ENCODE measurements around the gene ESPNL.

Gene ESPNL

GRCh38 chr2:238080518-238080917 lies 19.6 kb upstream of the ESPNL start:
- DNase-seq = no peak

GRCh38 chr2:238081150-238081549 lies 19.0 kb upstream of the ESPNL start:
- no peak for DNase-seq

DNA sequence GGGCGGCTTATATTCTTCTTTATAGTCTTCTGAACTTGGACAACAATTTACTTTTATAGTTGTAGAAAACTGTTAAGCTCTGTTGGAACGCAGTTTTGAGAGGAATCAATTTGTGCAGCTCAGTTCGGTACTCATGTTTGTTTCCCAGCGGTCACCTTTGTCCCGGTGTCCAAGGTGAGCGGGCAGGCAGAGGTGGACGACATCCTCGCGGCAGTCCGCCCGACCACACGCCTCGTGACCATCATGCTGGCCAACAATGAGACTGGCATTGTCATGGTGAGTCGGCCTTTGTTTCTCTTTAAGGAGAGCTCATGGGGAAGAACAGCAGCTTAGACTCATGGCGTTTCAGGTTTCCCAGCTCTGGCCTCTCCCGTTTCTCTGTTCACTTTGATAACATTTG lies 18.6 kb upstream of the ESPNL start:
- no peak for DNase-seq

- no peak for DNase-seq
Observed at GRCh38 chr2:238082151-238082550, 18.0 kb upstream of the ESPNL start.

- no peak for DNase-seq
Observed at GRCh38 chr2:238082827-238083226, 17.3 kb upstream of the ESPNL start.

DNA sequence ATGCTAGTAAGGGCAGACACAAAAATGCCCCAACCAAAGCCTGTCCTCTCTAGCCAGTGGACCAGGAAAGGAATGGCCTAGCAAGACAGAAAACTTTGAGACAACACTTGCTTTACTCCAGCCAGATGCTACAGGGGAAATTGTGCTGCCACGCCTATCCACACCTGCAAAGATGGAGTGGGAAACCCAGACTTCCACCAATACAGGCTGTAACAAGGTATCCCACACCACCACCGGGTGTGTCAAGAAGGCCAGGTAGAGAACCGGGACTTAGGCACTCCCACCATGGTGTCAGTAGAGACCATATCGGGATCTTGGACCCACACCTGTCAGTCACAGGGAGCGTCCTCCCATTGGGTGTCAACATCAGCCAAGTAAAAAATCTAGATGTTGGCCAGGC lies 16.2 kb upstream of the ESPNL start:
- no peak for DNase-seq

- DNase-seq = no peak
Observed at GRCh38 chr2:238084761-238085160, 15.4 kb upstream of the ESPNL start.

GRCh38 chr2:238085899-238086298 lies 14.2 kb upstream of the ESPNL start:
- DNase-seq = no peak

GRCh38 chr2:238087211-238087610 lies 12.9 kb upstream of the ESPNL start:
- DNase-seq = no peak

DNA sequence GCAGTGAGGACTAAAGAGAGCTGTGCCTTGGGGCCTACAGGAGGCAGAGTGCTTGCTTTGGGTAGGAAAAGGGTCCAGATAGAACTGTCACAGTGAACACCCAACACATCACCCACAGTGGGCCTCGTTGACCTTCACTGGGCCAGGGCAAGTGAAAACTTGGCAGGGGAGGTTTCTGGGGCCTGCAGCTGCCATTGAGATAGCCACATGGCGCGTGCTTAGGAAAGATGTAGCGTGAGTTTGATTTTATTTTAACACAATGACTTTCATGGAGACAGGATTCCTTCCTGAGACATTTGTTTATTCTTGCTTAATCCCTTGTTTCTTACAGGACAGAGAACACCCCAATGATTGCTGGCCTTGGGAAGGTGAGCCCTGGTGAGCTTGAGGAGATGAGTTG lies 9.3 kb upstream of the ESPNL start:
- DNase-seq = no peak

GRCh38 chr2:238091436-238092060 lies 8.6 kb upstream of the ESPNL start:
- no peak for DNase-seq

DNA sequence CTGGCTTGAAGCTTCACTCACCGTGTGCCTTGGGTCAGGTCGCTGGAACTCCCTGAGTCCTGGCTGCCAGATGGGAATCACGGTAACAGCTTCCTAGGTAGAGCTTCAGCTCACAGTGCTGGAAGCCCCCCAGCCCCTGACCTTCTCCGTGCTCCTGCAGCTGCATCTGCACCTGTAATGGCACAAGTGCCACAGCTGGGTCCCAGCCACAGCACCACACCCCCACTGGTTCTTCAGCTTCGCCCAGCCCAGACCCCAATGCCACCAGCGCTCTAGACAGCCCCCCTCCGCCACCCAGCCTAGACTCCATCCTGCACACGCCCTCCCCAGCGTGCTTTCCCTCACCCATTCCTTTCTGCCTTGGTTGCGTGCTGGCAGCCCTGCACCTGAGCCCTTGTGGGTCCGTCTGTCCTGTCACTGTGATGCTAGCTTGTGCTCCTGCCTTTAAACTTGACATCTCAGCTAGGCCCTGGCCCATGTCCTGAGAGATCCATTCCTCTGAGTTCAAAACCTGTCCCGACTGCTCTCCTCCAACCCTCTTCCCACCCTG lies 7.6 kb upstream of the ESPNL start:
- no peak for DNase-seq

DNA sequence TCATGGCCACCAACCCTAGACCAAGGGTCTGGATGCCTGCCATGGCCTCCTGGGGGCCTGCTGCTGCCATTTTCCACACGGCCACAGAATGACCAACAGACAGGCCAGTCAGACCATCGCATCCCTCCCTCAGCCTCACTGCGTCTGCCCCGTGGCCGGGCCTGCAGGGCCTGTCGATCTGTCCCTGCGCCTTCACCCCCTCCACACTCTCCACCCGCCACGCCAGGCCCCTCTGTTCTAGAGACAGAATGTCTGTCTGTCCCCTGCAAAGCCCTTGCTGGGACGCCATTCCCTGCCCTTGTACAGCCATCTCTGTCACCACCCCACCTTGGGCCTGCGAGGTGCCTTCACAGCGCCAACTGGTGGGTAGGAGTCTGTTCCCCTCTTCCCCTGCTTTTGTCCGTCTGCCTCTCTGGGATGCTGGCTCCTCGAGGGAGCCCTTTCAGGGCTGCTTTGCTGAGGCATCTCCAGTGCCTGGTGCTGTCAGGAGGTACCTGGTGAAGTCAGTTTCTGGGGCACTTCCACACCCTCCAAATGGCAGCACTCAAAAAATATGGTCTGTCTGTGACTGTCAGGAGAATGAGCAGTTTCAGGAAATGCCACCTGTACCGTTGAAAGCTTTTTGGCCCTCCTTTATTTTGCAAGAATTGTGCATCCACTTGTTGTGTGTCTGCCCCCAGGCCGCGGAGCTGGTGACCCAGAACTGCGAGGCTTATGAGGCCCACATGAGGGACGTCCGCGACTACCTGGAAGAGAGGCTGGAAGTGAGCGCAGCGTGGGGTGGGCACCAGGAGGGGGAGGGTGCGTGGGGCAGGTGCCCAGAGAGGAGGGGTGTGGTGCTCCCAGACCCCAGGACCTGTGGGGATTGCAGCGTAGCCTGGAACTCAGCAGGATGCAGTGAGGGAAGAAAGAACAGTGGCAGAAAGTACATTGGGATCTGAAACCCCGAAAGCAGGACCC lies 6.7 kb upstream of the ESPNL start:
- DNase-seq = no peak

DNA sequence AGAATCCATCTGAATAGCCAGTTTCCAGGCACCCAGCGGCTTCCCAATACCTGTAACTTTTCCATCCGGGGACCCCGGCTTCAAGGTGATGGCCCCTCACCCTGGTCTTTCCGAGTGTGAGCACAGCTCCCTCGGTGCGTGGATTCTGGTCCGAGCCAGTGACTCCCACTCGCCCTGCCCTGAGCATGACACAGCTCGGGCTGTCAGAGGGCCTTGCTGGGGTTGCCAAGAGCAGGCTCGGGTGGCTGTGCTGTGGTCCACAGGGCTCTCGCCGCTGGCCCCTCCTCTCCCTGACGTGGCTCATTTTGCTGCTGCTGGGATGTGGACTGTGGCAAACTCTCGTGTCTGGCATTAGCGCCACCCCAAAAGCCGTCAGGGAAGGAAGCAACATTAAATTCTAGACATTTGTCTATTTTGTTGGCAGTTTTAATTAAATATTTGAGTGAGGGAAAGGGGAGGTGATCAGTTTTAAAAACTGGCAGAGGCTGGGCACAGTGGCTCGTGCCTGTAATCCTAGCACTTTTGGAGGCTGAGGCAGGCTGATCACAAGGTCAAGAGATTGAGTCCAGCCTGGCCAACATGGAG lies 5.6 kb upstream of the ESPNL start:
- DNase-seq = no peak

GRCh38 chr2:238095143-238095542 lies 5.0 kb upstream of the ESPNL start:
- DNase-seq = no peak

DNA sequence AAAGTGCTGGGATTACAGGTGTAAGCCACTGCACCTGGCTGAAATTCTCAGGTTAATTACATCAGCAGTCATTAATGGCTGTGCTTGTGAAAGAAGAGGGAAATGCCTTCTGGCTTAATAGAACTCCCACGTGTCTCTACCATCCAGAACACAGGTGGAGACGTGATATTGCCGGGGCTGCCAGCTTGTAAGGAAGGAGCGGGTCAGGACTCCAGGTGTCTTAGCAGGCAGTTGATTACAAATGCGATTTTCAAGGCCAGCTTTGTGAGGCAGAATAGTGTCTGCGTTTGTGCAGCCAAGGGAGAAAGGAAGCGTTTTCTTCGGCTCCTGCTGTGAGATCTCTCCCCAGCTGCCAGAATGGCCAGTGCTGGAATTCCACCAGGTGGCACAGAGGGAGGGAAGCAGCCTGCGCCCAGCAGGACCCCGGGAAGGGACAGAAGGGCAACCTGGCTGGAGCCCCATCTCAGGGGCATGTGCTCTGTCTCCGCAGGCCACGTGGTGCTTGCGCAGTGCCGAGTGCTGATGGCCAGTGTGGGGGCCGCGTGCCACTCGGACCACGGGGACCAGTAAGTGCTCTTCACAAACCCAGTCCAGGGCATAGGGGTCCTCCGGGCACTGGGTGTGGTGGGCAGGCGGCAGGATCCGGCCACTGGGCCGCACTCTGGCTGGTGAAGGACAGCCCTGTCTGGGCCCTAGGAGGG lies 3.7 kb upstream of the ESPNL start:
- no peak for DNase-seq

DNA sequence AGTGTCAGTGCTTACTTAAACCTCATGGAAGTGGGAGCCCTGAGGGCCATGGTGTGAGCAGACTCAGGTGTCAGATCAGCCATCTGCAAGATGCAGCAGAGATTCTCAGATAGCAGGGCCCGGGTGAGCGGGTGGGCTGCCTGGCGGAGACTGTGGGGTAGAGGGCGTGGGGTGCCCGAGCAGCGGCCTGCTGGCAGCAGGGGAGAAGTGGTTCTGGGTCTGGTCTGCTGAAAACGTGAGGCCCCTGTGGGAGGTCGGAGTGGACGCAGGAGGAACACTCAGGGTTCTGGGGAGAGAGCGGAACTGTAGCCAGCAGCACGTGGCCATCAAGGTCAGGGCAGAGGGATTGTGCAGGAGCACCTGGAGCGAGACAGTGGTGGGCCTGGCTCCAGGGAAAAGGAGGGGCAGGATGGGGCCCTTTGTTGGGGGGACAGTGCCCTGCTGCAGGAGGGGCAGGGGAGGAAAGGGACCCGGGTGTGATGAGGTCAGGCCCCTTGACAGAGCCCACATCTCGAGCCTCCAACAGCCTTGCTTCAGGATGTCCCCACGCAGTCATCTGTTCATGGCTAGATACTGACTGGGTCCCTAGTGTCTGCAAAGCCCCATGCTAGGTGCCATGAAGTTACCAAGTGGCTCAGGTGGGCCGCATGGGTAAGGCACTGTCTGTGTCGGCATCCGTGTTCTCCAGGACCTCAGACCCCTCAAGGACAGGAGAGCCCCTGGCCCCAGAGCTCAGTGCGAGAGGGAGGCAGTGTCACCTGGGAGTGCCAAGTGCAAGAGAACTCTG lies 2.7 kb upstream of the ESPNL start:
- no peak for DNase-seq

GRCh38 chr2:238097988-238098871 lies 1.9 kb upstream of the ESPNL start:
- peak; percentile 28 for DNase-seq

DNA sequence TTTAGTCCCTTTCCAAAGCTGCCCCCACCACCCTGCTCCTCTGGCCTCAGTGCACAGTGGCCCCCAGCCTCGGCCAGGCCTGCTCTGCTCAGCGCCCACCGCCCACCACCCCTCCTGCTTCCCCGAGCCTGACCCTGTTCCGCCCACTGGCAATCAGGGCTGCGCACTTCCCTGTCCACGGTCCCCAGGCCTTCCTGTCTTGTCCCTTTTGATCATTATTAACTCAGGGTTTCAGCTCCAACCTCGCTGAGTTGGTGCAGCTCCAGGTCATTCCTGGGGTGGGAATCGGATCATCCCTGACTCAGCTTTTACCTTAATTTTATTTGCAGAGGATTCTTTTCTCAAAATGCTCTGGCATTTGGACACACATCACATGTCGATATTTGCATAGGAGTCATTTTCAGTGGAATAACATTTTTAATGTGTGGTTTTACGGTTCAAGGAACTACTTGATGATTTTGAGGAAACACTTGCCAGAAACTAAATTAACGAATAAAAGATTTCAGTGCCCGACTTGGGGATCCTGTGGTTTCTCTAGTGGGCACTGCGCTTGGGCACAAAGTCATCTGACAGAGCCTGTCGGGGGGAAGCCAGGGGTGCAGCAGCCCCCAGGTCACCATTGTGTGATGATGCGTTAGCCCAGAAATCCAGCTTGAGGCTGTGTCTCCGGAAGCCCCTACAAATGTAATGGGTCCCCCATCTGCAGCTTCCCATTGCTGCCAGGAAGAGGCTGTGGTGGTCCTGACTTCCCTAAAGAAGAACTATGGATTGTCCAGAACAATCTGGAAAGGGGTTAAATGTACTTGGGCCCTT lies 1.0 kb upstream of the ESPNL start:
- DNase-seq = no peak

DNA sequence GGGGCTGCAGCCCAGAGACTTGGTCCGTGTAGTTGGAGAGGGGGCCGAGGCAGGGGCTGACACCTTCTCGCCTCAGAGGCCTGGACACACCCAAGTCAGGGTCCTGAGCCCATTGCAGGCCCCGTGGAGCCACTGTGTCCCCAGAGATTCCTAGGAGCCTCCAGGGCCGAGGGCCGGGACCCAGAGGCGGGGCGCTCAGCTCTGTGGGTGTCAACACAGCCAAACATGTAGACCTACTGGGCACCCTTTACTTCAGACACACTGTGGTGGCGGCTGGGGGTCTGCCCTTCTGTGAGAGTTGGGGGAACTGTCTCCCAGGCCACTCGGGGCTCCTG lies 459 bp upstream of the ESPNL start:
- no peak for DNase-seq

Data from NCI-H1436 (cell line).